Fibroblast of skin of left biceps (primary cell): Measurements from ENCODE around the gene PREB.

Source experiments
- DNase-seq, 2 experiments: peaks; one replicate each; pipeline ENCODE4 v3.0.0-alpha.2; 2013; ENCODE audit warnings: low read depth in 2 of 2

PREB gene

GRCh38 chr2:27096748-27097297 lies 37.6 kb downstream of the PREB start:
- DNase-seq, result no peak

GRCh38 chr2:27095745-27096651 lies 38.4 kb downstream of the PREB start:
- no peak for DNase-seq

GRCh38 chr2:27095427-27095744 lies 39.0 kb downstream of the PREB start:
- no peak for DNase-seq

- DNase-seq, result no peak
Observed at GRCh38 chr2:27094353-27094984, 40.0 kb downstream of the PREB start.

- no peak for DNase-seq
Observed at GRCh38 chr2:27093430-27094352, 40.7 kb downstream of the PREB start.

- no peak for DNase-seq
Observed at GRCh38 chr2:27092696-27093429, 41.6 kb downstream of the PREB start.

- no peak for DNase-seq
Observed at GRCh38 chr2:27091746-27092695, 42.4 kb downstream of the PREB start.

- no peak for DNase-seq
Observed at GRCh38 chr2:27089111-27089954, 45.1 kb downstream of the PREB start.

GRCh38 chr2:27088634-27089033 lies 45.8 kb downstream of the PREB start:
- DNase-seq, result no peak

- DNase-seq, result no peak
Observed at GRCh38 chr2:27087823-27088410, 46.5 kb downstream of the PREB start.

GRCh38 chr2:27086724-27087593 lies 47.5 kb downstream of the PREB start, which contains the start of gene KHK:
Gene KHK (plus strand): TSS chr2:27086772. CDS start chr2:27087260, 488 bp downstream.
- no peak for DNase-seq

GRCh38 chr2:27086090-27086723 lies 48.2 kb downstream of the PREB start:
- peak; percentile 78 to 79 for DNase-seq

- DNase-seq, result no peak
Observed at GRCh38 chr2:27085673-27086089, 48.8 kb downstream of the PREB start.

GRCh38 chr2:27085062-27085672 lies 49.3 kb downstream of the PREB start:
- DNase-seq, result no peak

- DNase-seq, result no peak
Observed at GRCh38 chr2:27084297-27085061, 50.0 kb downstream of the PREB start.
